ENCODE measurements around the gene ARHGAP4.
A peak's percentile ranks its signal among the peaks of the same experiment; 100 is the strongest.

Gene ARHGAP4

GRCh38 chrX:153908219-153908860, 17.7 kb downstream of the ARHGAP4 start:
- no peak for DNase-seq (ENCODE audit: low read depth)
- H3K27me3 ChIP-seq (replicated peaks; ENCODE audit: control insufficient read depth, insufficient read depth, low read length): peaks cover 33% of the 10 kb centered on the region

DNA sequence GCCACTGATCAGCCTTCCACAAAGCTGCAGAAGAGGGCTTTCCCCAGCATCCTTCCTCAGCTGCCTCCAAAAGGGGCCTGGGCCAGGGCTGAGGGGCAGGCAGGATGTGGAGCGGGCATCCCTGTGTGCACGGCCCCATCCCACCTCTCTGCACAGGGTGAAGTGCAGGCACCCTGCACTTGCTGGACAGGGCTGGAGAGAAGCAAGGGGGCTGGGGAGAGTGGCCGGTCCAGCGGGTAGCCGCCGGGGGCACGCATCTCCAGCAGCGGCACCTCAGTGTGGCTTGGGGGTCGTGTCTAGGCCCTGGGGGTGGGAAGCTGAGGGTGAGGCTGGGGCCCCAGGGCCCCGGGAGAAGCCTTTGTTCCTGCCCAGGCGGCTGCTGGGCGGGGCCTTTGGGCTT, 18.6 kb downstream of the ARHGAP4 start:
- Histone ChIP-seq H3K4me1 (ENCODE audit: control insufficient read depth, insufficient read depth, low read length) (no peaks in the 10 kb centered on the region), H3K9me3 (ENCODE audit: control insufficient read depth, low read length) (no peaks in the 10 kb centered on the region), H3K9ac (ENCODE audit: low read length) (no peak overlapping the region), H3K4me3 (ENCODE audit: low read length) (no peak overlapping the region), H3K27me3 (replicated peaks; ENCODE audit: control insufficient read depth, insufficient read depth, low read length) (peaks cover 25% of the 10 kb centered on the region), H3K36me3 (ENCODE audit: control insufficient read depth, insufficient read depth, low read length, severe bottlenecking) (no peaks in the 10 kb centered on the region)
- DNase-seq (ENCODE audit: low read depth): no peak

More at GRCh38 chrX:153908219-153908860, 17.7 kb downstream of the ARHGAP4 start:
- no peak overlapping the region for H3K4me3 ChIP-seq (ENCODE audit: low read length)
- no peaks in the 10 kb centered on the region for H3K36me3 ChIP-seq (ENCODE audit: control insufficient read depth, insufficient read depth, low read length, severe bottlenecking)
- H3K9me3 ChIP-seq (ENCODE audit: control insufficient read depth, low read length): no peaks in the 10 kb centered on the region
- no peak overlapping the region for H3K9ac ChIP-seq (ENCODE audit: low read length)
- H3K4me1 ChIP-seq (ENCODE audit: control insufficient read depth, insufficient read depth, low read length): no peaks in the 10 kb centered on the region

DNA sequence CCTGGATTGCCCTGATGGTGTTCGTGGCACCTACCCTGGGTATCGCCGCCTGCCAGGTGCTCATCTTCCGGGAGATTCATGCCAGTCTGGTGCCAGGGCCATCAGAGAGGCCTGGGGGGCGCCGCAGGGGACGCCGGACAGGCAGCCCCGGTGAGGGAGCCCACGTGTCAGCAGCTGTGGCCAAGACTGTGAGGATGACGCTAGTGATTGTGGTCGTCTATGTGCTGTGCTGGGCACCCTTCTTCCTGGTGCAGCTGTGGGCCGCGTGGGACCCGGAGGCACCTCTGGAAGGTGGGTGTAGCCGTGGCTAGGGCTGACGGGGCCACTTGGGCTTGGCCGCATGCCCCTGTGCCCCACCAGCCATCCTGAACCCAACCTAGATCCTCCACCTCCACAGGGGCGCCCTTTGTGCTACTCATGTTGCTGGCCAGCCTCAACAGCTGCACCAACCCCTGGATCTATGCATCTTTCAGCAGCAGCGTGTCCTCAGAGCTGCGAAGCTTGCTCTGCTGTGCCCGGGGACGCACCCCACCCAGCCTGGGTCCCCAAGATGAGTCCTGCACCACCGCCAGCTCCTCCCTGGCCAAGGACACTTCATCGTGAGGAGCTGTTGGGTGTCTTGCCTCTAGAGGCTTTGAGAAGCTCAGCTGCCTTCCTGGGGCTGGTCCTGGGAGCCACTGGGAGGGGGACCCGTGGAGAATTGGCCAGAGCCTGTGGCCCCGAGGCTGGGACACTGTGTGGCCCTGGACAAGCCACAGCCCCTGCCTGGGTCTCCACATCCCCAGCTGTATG, 19.7 kb downstream of the ARHGAP4 start:
- H3K4me1 ChIP-seq (ENCODE audit: control insufficient read depth, insufficient read depth, low read length): peaks cover 2% of the 10 kb centered on the region
- H3K36me3 ChIP-seq (ENCODE audit: control insufficient read depth, insufficient read depth, low read length, severe bottlenecking): no peaks in the 10 kb centered on the region
- no peak overlapping the region for H3K9ac ChIP-seq (ENCODE audit: low read length)
- no peak for DNase-seq (ENCODE audit: low read depth)
- no peaks in the 10 kb centered on the region for H3K9me3 ChIP-seq (ENCODE audit: control insufficient read depth, low read length)
- no peak overlapping the region for H3K4me3 ChIP-seq (ENCODE audit: low read length)
- peaks cover 18% of the 10 kb centered on the region for H3K27me3 ChIP-seq (replicated peaks; ENCODE audit: control insufficient read depth, insufficient read depth, low read length)

- DNase-seq (ENCODE audit: low read depth): no peak
- Histone ChIP-seq H3K9ac (ENCODE audit: low read length) (no peak overlapping the region), H3K4me3 (ENCODE audit: low read length) (no peak overlapping the region), H3K27me3 (replicated peaks; ENCODE audit: control insufficient read depth, insufficient read depth, low read length) (peaks cover 18% of the 10 kb centered on the region), H3K4me1 (ENCODE audit: control insufficient read depth, insufficient read depth, low read length) (peaks cover 5% of the 10 kb centered on the region), H3K9me3 (ENCODE audit: control insufficient read depth, low read length) (no peaks in the 10 kb centered on the region), H3K36me3 (ENCODE audit: control insufficient read depth, insufficient read depth, low read length, severe bottlenecking) (no peaks in the 10 kb centered on the region)
Observed at GRCh38 chrX:153905481-153906095, 20.5 kb downstream of the ARHGAP4 start.

- H3K9ac ChIP-seq (ENCODE audit: low read length): no peak within 1 kb of the TSS
- H3K27me3 ChIP-seq (replicated peaks; ENCODE audit: control insufficient read depth, insufficient read depth, low read length): peaks cover 18% of the 10 kb centered on the region
- H3K9me3 ChIP-seq (ENCODE audit: control insufficient read depth, low read length): no peaks in the 10 kb centered on the region
- peaks cover 7% of the 10 kb centered on the region for H3K4me1 ChIP-seq (ENCODE audit: control insufficient read depth, insufficient read depth, low read length)
- H3K36me3 ChIP-seq (ENCODE audit: control insufficient read depth, insufficient read depth, low read length, severe bottlenecking): no peaks in the 10 kb centered on the region
- H3K4me3 ChIP-seq (ENCODE audit: low read length): no peak within 1 kb of the TSS
- DNase-seq (ENCODE audit: low read depth): no peak
Observed at GRCh38 chrX:153903991-153904957, 21.8 kb downstream of the ARHGAP4 start, which contains the start of gene AVPR2. TSS of gene AVPR2 (plus strand) at chrX:153904673. CDS start at chrX:153905146, 473 bp downstream.

GRCh38 chrX:153903238-153903980, 22.7 kb downstream of the ARHGAP4 start:
- peaks cover 7% of the 10 kb centered on the region for H3K4me1 ChIP-seq (ENCODE audit: control insufficient read depth, insufficient read depth, low read length)
- H3K36me3 ChIP-seq (ENCODE audit: control insufficient read depth, insufficient read depth, low read length, severe bottlenecking): no peaks in the 10 kb centered on the region
- H3K9ac ChIP-seq (ENCODE audit: low read length): no peak overlapping the region
- peaks cover 12% of the 10 kb centered on the region for H3K27me3 ChIP-seq (replicated peaks; ENCODE audit: control insufficient read depth, insufficient read depth, low read length)
- H3K9me3 ChIP-seq (ENCODE audit: control insufficient read depth, low read length): no peaks in the 10 kb centered on the region
- H3K4me3 ChIP-seq (ENCODE audit: low read length): no peak overlapping the region
- no peak for DNase-seq (ENCODE audit: low read depth)

DNA sequence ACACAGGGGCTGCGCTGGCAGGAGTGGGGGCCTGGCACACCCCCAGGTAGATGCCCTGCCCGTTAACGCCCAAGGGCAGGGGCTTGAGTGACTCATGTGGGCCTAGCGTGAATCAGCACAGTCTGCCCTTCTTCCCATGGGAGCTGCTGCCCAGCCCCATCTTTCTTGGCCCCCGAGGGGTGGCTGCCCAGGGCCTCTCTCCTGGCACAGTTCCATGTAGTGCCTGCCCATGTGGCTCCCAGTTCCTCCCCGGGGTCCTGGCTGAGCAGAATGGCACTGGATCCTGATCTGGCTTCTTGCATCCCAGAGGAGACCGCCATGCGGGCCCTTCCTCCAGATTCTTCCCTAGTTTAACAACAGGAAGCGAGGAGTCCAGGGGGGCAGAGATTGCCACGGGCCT, 23.7 kb downstream of the ARHGAP4 start:
- H3K27me3 ChIP-seq (replicated peaks; ENCODE audit: control insufficient read depth, insufficient read depth, low read length): peaks cover 16% of the 10 kb centered on the region
- H3K9me3 ChIP-seq (ENCODE audit: control insufficient read depth, low read length): no peaks in the 10 kb centered on the region
- H3K36me3 ChIP-seq (ENCODE audit: control insufficient read depth, insufficient read depth, low read length, severe bottlenecking): no peaks in the 10 kb centered on the region
- H3K4me1 ChIP-seq (ENCODE audit: control insufficient read depth, insufficient read depth, low read length): peaks cover 7% of the 10 kb centered on the region
- DNase-seq (ENCODE audit: low read depth): no peak
- no peak overlapping the region for H3K9ac ChIP-seq (ENCODE audit: low read length)
- H3K4me3 ChIP-seq (ENCODE audit: low read length): no peak overlapping the region

DNA sequence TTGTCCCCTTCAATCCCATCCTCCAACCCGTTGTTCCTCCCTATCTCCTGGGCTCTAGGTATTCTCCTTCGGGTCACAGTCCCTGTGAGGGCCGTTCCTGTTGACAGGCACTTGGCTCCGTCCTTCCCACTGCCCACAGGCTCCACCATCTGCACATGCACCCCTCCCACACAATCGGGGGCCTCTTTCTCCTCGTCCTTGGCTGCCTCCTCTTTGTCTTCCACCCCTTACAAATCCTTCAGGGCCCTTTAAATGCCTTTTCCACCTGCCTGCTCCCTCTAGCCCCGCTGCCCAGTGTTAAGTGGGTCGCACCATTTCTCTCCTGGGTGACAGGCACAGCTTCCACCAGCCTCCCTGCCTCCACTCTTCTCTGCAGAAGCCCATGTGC, 24.3 kb downstream of the ARHGAP4 start:
- peaks cover 7% of the 10 kb centered on the region for H3K4me1 ChIP-seq (ENCODE audit: control insufficient read depth, insufficient read depth, low read length)
- no peak overlapping the region for H3K9ac ChIP-seq (ENCODE audit: low read length)
- peaks cover 13% of the 10 kb centered on the region for H3K27me3 ChIP-seq (replicated peaks; ENCODE audit: control insufficient read depth, insufficient read depth, low read length)
- no peak overlapping the region for H3K4me3 ChIP-seq (ENCODE audit: low read length)
- H3K36me3 ChIP-seq (ENCODE audit: control insufficient read depth, insufficient read depth, low read length, severe bottlenecking): no peaks in the 10 kb centered on the region
- H3K9me3 ChIP-seq (ENCODE audit: control insufficient read depth, low read length): peaks cover under 1% of the 10 kb centered on the region
- DNase-seq (ENCODE audit: low read depth): no peak

GRCh38 chrX:153900831-153901752, 25.0 kb downstream of the ARHGAP4 start:
- Histone ChIP-seq H3K9me3 (ENCODE audit: control insufficient read depth, low read length) (peaks cover 7% of the 10 kb centered on the region), H3K4me3 (ENCODE audit: low read length) (no peak overlapping the region), H3K9ac (ENCODE audit: low read length) (no peak overlapping the region), H3K36me3 (ENCODE audit: control insufficient read depth, insufficient read depth, low read length, severe bottlenecking) (no peaks in the 10 kb centered on the region), H3K27me3 (replicated peaks; ENCODE audit: control insufficient read depth, insufficient read depth, low read length) (peaks cover 15% of the 10 kb centered on the region), H3K4me1 (ENCODE audit: control insufficient read depth, insufficient read depth, low read length) (peaks cover 7% of the 10 kb centered on the region)
- peak; percentile 76 for DNase-seq (ENCODE audit: low read depth)
